ENCODE results near the gene ANGPTL4. TPM values are rescaled to one million over a fixed set of nuclear protein-coding genes. Genes with fewer than 3 reads are reported as not detected.
"Not testable (repeated sequence)": the region's sequence is repeated elsewhere in the genome, so short reads cannot be mapped to it uniquely, and the experiment has no call there.

Gene ANGPTL4
- total RNA-seq, 2 donors from 2014 or later, result 29.9 to 99.1 TPM

- no peak for ATAC-seq (ENCODE audit: insufficient number of reproducible peaks, low FRiP score, low read depth)
- peaks cover 14% of the 10 kb centered on the region for H3K27me3 ChIP-seq (replicated peaks; ENCODE audit: insufficient read depth)
- no peak overlapping the region for H3K27ac ChIP-seq
- no peaks in the 10 kb centered on the region for H3K9me3 ChIP-seq
- no peak for DNase-seq (ENCODE audit: low spot score)
- TF ChIP-seq CTCF (IDR thresholded peaks at IDR 0.05), result no peak
- H3K4me1 ChIP-seq (ENCODE audit: control insufficient read depth in 1 of 2, low read depth in 2 of 2), result peaks cover 4 to 5% of the 10 kb centered on the region in 2 donors
- H3K36me3 ChIP-seq, result no peaks in the 10 kb centered on the region
- peak overlapping the region; percentile 69 for H3K4me3 ChIP-seq
Observed at GRCh38 chr19:8342316-8342683, 21.7 kb upstream of the ANGPTL4 start.

- H3K27me3 ChIP-seq (replicated peaks; ENCODE audit: insufficient read depth), result peaks cover 8% of the 10 kb centered on the region
- H3K27ac ChIP-seq, result no peak within 1 kb of the TSS
- DNase-seq (ENCODE audit: low spot score), result peak; percentile 60
- H3K36me3 ChIP-seq, result no peaks in the 10 kb centered on the region
- H3K9me3 ChIP-seq, result no peaks in the 10 kb centered on the region
- H3K4me3 ChIP-seq, result peak within 1 kb of the TSS; percentile 69
- no peak for ATAC-seq (ENCODE audit: insufficient number of reproducible peaks, low FRiP score, low read depth)
- no peak for TF ChIP-seq CTCF (IDR thresholded peaks at IDR 0.05)
- peaks cover 4 to 5% of the 10 kb centered on the region in 2 donors for H3K4me1 ChIP-seq (ENCODE audit: control insufficient read depth in 1 of 2, low read depth in 2 of 2)
Observed at GRCh38 chr19:8342684-8343482, 21.1 kb upstream of the ANGPTL4 start, which contains the start of gene KANK3. TSS of gene KANK3 (minus strand) at chr19:8343262. CDS start at chr19:8337828, 5,434 bp downstream.

- Histone ChIP-seq H3K36me3 (no peaks in the 10 kb centered on the region), H3K27ac (no peak overlapping the region), H3K4me3 (peak overlapping the region; percentile 69), H3K4me1 (ENCODE audit: control insufficient read depth in 1 of 2, low read depth in 2 of 2) (peaks cover 4 to 5% of the 10 kb centered on the region in 2 donors), H3K27me3 (replicated peaks; ENCODE audit: insufficient read depth) (peaks cover 7% of the 10 kb centered on the region), H3K9me3 (no peaks in the 10 kb centered on the region)
- DNase-seq (ENCODE audit: low spot score) (no peak), ATAC-seq (ENCODE audit: insufficient number of reproducible peaks, low FRiP score, low read depth) (no peak)
- no peak for TF ChIP-seq CTCF (IDR thresholded peaks at IDR 0.05)
Observed at GRCh38 chr19:8343483-8343844, 20.5 kb upstream of the ANGPTL4 start.

DNA sequence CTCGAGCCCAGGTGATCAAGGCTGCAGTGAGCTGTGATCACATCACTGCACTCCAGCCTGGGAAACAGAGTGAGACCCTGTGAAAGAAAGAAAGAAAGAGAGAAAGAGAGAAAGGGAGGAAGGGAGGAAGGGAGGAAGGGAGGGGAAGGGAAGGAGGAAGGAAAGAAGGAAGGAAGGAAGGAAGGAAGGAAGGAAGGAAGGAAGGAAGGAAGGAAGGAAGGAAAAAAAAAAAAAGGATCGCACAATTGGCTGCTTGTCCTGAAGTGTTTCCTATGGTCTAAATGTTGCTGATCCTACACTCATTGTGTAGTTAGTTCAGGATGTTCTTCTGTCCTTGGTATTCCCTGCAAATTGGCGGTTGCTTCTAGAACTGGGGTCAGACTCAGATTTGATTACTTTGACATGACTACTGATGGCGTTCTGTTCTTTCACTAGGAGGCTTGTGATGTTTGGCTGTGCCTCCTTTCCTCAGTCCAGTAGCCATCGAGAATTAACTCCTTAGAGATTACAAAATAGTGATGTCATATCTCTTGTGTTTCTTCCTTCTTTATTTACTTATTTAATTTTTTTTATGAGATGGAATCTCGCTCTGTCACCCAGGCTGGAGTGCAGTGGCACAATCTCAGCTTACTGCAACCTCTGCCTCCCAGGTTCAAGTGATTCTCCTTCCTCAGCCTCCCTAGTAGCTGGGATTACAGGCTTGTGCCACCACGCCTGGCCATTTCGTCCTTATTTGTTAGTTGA, 14.2 kb upstream of the ANGPTL4 start:
- not testable (repeated sequence) for H3K4me3 ChIP-seq; H3K27me3 ChIP-seq (replicated peaks; ENCODE audit: insufficient read depth); ATAC-seq (ENCODE audit: insufficient number of reproducible peaks, low FRiP score, low read depth); H3K36me3 ChIP-seq; DNase-seq (ENCODE audit: low spot score); H3K27ac ChIP-seq; H3K9me3 ChIP-seq
- H3K4me1 ChIP-seq (ENCODE audit: control insufficient read depth in 1 of 2, low read depth in 2 of 2), result peaks cover 8 to 28% of the 10 kb centered on the region in 2 donors

DNA sequence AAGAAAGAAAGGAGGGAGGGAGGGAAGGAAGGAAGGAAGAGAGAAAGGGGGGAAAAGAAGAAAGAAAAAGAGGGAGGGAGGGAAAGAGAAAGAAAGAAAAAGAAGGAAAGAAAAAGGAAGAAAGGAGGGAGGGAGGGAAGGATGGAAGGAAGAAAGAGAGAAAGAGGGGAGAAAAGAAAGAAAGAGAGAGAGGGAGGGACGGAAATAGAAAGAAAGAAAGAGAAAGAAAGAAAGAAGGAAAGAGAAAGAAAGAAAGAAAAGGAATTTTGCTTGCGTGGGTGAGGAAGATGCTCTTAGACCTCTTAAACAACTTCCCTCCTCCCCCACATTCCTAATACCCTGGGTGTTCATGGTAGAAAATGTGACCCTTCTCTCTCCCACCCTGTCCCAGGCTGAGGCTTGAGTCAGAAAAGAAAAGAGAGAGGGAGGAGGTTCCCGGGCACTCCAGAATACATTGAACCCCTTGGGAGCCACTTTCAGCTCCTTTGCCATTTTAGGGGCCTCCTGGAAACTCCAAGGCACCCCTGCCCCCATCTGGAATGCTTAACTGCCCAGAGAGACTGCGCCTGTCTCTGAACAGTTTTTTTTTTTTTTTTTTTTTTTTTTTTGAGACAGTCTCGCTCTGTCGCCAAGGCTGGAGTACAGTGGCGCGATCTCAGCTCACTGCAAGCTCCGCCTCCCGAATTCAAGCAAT, 11.7 kb upstream of the ANGPTL4 start:
- no peaks in the 10 kb centered on the region for H3K36me3 ChIP-seq
- peaks cover 8 to 41% of the 10 kb centered on the region in 2 donors for H3K4me1 ChIP-seq (ENCODE audit: control insufficient read depth in 1 of 2, low read depth in 2 of 2)
- peak overlapping the region; percentile 59 for H3K4me3 ChIP-seq
- no peaks in the 10 kb centered on the region for H3K27me3 ChIP-seq (replicated peaks; ENCODE audit: insufficient read depth)
- H3K9me3 ChIP-seq, result no peaks in the 10 kb centered on the region
- no peak for ATAC-seq (ENCODE audit: insufficient number of reproducible peaks, low FRiP score, low read depth)
- H3K27ac ChIP-seq, result peak overlapping the region in 1 of 2 donors; percentile 34
- no peak for DNase-seq (ENCODE audit: low spot score)
- no peak for TF ChIP-seq CTCF (IDR thresholded peaks at IDR 0.05)

DNA sequence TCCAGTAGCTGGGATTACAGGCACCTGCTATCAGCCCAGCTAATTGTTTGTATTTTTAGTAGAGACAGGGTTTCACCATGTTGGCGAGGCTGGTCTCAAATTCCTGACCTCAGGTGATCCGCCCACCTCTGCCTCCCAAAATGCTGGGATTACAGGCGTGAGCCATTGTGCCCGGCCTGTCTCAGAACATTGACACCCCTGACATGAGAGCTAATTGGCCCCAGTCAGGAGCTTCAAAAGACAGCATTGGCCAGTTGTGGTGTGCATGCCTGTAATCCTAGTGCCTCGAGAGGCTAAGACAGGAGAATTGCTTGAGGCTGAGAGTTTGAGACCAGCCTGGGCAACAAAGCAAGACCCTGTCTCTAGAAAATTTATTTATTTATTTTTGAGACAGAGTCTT, 11.1 kb upstream of the ANGPTL4 start:
- H3K36me3 ChIP-seq; DNase-seq (ENCODE audit: low spot score); H3K9me3 ChIP-seq; H3K27me3 ChIP-seq (replicated peaks; ENCODE audit: insufficient read depth); H3K27ac ChIP-seq; ATAC-seq (ENCODE audit: insufficient number of reproducible peaks, low FRiP score, low read depth): not testable (repeated sequence)
- H3K4me3 ChIP-seq, result peak overlapping the region; percentile 59
- peaks cover 8 to 41% of the 10 kb centered on the region in 2 donors for H3K4me1 ChIP-seq (ENCODE audit: control insufficient read depth in 1 of 2, low read depth in 2 of 2)
